Right lobe of liver (tissue), 4 donors: ENCODE data around the gene TGM2.

ENCODE experiments used
- POLR2A ChIP-seq: fragments of 450-650 bp; IDR thresholded peaks from one replicate; pipeline ENCODE4 v1.6.1; 2017; ENCODE audit warnings: antibody characterized with exemption, mild to moderate bottlenecking
- TF ChIP-seq, protein P1 (sequence below), 4 donors: fragments of 200-600 bp in 3 of 4; fragments of 450-650 bp in 1 of 4; IDR thresholded peaks; one replicate each; pipeline versions ENCODE4 v1.5.1 to v1.8.0; 2016 to 2022; ENCODE audit warnings: antibody characterized with exemption in 4 of 4, mild to moderate bottlenecking in 2 of 4
- donor health status: DM: no; HTN: no; CAD: no.
- donor health status: DM: no; HTN: no; CAD: no.
- donor health status: DM: no; HTN: yes; CAD: no.

DNA sequence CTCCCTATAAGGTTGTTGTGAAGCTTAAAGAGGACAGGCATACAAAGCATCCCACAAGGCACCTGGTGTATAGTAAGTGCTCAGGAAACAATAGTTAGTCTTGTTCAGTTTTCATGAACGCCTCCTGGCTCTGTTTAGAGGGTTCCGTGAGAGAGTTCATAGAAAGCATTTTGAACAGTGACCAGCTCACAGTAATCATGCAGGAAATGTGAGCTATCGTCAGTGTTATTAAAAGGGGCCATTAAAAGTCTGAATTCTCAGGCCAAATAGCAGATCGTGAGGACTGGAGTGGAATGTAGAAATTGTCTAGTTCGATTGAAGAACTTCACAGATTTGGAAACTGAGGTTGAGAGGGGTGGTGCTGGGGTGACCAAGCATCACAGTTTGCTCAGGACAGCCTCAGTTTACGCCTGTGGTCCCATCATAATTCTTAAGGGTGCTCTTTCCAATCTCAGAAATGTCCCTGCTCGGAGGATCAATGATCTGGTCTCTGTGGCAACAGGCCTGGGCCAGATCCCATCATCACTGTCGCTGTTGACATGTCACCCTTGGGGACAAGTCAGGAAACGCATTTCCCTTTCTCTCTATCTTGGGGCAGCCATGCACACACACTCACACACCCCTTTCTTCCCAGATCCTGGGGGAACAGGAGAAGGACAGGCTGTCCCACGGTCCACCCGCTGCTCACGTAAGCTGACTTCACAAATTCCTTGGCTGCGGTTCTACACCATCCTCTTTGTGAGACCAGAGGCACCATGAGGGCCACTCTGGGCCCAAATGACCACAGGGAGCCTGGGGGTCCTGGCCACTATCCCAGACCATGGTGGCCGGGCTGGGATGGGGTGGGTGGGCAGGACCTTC is 7.2 kb downstream of the TGM2 start:
- TF ChIP-seq, protein P1, sequence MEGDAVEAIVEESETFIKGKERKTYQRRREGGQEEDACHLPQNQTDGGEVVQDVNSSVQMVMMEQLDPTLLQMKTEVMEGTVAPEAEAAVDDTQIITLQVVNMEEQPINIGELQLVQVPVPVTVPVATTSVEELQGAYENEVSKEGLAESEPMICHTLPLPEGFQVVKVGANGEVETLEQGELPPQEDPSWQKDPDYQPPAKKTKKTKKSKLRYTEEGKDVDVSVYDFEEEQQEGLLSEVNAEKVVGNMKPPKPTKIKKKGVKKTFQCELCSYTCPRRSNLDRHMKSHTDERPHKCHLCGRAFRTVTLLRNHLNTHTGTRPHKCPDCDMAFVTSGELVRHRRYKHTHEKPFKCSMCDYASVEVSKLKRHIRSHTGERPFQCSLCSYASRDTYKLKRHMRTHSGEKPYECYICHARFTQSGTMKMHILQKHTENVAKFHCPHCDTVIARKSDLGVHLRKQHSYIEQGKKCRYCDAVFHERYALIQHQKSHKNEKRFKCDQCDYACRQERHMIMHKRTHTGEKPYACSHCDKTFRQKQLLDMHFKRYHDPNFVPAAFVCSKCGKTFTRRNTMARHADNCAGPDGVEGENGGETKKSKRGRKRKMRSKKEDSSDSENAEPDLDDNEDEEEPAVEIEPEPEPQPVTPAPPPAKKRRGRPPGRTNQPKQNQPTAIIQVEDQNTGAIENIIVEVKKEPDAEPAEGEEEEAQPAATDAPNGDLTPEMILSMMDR (IDR thresholded peaks at IDR 0.05), result no peak
- TF ChIP-seq POLR2A, result no peak
